ENCODE measurements around the gene UBE4B.

GRCh38 chr1:10185759-10186158 lies 153.0 kb downstream of the UBE4B start:
- TF ChIP-seq CTCF (IDR thresholded peaks at IDR 0.05) (no peak), SIN3A (IDR thresholded peaks at IDR 0.05; ENCODE audit: borderline replicate concordance, insufficient read depth, low read depth, low read length) (no peak), REST (IDR thresholded peaks at IDR 0.05; ENCODE audit: insufficient read depth in 1 of 2, low read depth in 2 of 2, low read length in 1 of 2) (no peak), POLR2AphosphoS5 (IDR thresholded peaks at IDR 0.05; ENCODE audit: low read depth, low read length) (no peak)
